BE2C (cell line): ENCODE data around the gene GUCY2F.

Experiments used
- DNase-seq: peaks from one replicate; pipeline ENCODE4 v3.0.0-alpha.2; 2020
- H3K27me3 ChIP-seq: fragments of 250-450 bp; sonication (Bioruptor Pico); 2 replicates; pipeline ENCODE4 v1.5.1; 2020; ENCODE audit warnings: mild to moderate bottlenecking
- H3K36me3 ChIP-seq: fragments of 250-450 bp; sonication (Bioruptor Pico); 2 replicates; pipeline ENCODE4 v1.5.1; 2020; ENCODE audit warnings: mild to moderate bottlenecking
- H3K4me1 ChIP-seq: fragments of 250-450 bp; sonication (Bioruptor Pico); 2 replicates; pipeline ENCODE4 v1.5.1; 2020
- H3K4me3 ChIP-seq: 2 replicates; pipeline ENCODE4 v1.5.1; 2011; ENCODE audit warnings: low read depth, low read length
- H3K9me3 ChIP-seq: fragments of 250-450 bp; sonication (Bioruptor Pico); 2 replicates; pipeline ENCODE4 v1.5.1; 2020
- TF ChIP-seq, protein P1 (sequence below): IDR thresholded peaks from 2 replicates; pipeline ENCODE4 v1.5.1; 2012; ENCODE audit warnings: mild to moderate bottlenecking, low read depth, low read length

Gene GUCY2F

GRCh38 chrX:109393859-109394258 lies 88.0 kb downstream of the GUCY2F start:
- DNase-seq = no peak
- no peaks in the 10 kb centered on the region for H3K27me3 ChIP-seq
- no peak overlapping the region for H3K4me3 ChIP-seq
- TF ChIP-seq, protein P1, sequence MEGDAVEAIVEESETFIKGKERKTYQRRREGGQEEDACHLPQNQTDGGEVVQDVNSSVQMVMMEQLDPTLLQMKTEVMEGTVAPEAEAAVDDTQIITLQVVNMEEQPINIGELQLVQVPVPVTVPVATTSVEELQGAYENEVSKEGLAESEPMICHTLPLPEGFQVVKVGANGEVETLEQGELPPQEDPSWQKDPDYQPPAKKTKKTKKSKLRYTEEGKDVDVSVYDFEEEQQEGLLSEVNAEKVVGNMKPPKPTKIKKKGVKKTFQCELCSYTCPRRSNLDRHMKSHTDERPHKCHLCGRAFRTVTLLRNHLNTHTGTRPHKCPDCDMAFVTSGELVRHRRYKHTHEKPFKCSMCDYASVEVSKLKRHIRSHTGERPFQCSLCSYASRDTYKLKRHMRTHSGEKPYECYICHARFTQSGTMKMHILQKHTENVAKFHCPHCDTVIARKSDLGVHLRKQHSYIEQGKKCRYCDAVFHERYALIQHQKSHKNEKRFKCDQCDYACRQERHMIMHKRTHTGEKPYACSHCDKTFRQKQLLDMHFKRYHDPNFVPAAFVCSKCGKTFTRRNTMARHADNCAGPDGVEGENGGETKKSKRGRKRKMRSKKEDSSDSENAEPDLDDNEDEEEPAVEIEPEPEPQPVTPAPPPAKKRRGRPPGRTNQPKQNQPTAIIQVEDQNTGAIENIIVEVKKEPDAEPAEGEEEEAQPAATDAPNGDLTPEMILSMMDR = no peak
- no peaks in the 10 kb centered on the region for H3K36me3 ChIP-seq
- no peaks in the 10 kb centered on the region for H3K4me1 ChIP-seq
- H3K9me3 ChIP-seq = no peaks in the 10 kb centered on the region

- TF ChIP-seq, protein P1 = no peak
- Histone ChIP-seq H3K9me3 (no peaks in the 10 kb centered on the region), H3K4me3 (no peak overlapping the region), H3K27me3 (no peaks in the 10 kb centered on the region), H3K36me3 (no peaks in the 10 kb centered on the region), H3K4me1 (no peaks in the 10 kb centered on the region)
- no peak for DNase-seq
These were observed 89.0 kb downstream of the GUCY2F start for GRCh38 chrX:109392895-109393294.

DNA sequence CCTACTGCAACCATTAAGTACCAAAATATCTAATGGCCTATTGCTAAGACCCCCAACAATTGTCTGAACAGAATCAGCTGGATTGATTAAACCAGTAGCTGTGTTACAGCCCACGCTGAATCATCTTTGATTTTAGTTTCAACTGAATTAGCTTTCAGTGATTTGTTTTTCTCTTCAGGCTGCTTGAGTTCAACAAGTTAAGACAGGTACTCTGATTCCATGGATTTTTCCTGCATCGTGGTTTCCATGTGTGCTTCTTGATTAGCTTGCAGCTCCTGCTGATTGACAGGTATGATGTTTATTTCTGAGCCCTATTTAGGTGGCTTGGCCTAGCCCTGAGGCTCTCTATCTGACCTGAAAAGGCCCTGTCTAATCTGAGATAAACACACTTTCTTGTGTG lies 91.3 kb downstream of the GUCY2F start:
- DNase-seq = no peak
- Histone ChIP-seq H3K9me3 (no peaks in the 10 kb centered on the region), H3K27me3 (no peaks in the 10 kb centered on the region), H3K4me1 (no peaks in the 10 kb centered on the region), H3K36me3 (no peaks in the 10 kb centered on the region), H3K4me3 (no peak overlapping the region)
- TF ChIP-seq, protein P1 = no peak

GRCh38 chrX:109389917-109390316 lies 92.0 kb downstream of the GUCY2F start:
- no peaks in the 10 kb centered on the region for H3K36me3 ChIP-seq
- H3K9me3 ChIP-seq = no peaks in the 10 kb centered on the region
- no peaks in the 10 kb centered on the region for H3K27me3 ChIP-seq
- TF ChIP-seq, protein P1 = no peak
- H3K4me3 ChIP-seq = no peak overlapping the region
- no peak for DNase-seq
- no peaks in the 10 kb centered on the region for H3K4me1 ChIP-seq

DNA sequence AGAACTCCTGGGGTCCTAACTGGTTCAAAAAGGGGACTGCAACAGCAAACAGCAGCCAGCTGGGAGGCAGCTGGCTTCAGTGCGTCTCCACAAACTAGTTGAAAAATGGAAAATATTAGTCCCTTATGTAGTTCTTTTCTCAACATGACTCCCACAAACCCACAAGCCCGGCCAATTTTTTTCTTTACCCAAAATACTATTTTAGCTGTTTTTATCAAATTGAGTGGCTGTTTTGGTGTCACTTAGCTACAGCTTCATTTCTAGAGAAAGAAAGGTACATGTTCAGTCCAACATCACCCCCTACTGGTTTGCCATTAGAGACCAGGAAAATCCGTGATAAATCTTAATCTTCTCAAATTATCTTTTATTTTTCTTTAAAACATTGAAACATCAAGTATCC lies 97.2 kb downstream of the GUCY2F start:
- TF ChIP-seq, protein P1 = peak; percentile 31
- Histone ChIP-seq H3K27me3 (no peaks in the 10 kb centered on the region), H3K4me3 (no peak overlapping the region), H3K4me1 (no peaks in the 10 kb centered on the region), H3K9me3 (no peaks in the 10 kb centered on the region), H3K36me3 (no peaks in the 10 kb centered on the region)
- DNase-seq = peak; percentile 3

DNA sequence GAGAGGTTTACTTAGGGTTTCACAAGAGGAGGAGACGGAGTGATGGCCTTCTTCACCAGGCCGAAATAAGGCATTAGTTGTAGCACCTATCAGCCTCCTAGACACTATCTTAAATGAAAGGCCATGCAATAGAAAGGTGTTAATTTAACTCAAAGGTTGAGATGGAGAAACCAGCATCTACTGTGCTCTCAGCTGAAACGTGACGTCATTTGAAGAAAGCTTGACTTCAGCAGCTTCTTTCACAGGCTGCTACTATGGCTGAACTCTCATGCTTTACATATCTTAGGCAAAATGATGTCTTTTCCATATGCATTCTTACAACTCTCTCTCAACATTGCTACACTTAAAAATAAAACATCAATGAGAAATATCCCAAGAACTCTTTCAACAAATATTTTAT lies 99.6 kb downstream of the GUCY2F start:
- no peak for DNase-seq
- H3K36me3 ChIP-seq = no peaks in the 10 kb centered on the region
- no peaks in the 10 kb centered on the region for H3K4me1 ChIP-seq
- H3K9me3 ChIP-seq = no peaks in the 10 kb centered on the region
- H3K27me3 ChIP-seq = no peaks in the 10 kb centered on the region
- TF ChIP-seq, protein P1 = no peak
- H3K4me3 ChIP-seq = no peak overlapping the region
